Epithelial cell of proximal tubule (primary cell): ENCODE results near the gene PMIS2. TPM values are rescaled to one million over a fixed set of nuclear protein-coding genes. Genes with fewer than 3 reads are reported as not detected.

Experiments used
- DNase-seq: peaks from one replicate; pipeline ENCODE4 v3.0.0-alpha.2; 2011; ENCODE audit warnings: low read depth
- H3K4me3 ChIP-seq: 2 replicates; pipeline ENCODE4 v1.5.1; 2011; ENCODE audit warnings: low read depth, mild to moderate bottlenecking, low read length
- total RNA-seq: library from RNA; depleted of rRNA; stranded (reverse); fragments of >200 nt; gene quantifications from 2 replicates; pipeline ENCODE4 v1.2.3, GENCODE V29; 2015
- TF ChIP-seq, protein P1 (sequence below): conservative IDR thresholded peaks from 2 replicates; pipeline ENCODE4 v1.5.1; 2012; ENCODE audit warnings: low read depth, mild to moderate bottlenecking, low read length

The PMIS2 gene
- total RNA-seq, 1 donor from 2014 or later = not detected

DNA sequence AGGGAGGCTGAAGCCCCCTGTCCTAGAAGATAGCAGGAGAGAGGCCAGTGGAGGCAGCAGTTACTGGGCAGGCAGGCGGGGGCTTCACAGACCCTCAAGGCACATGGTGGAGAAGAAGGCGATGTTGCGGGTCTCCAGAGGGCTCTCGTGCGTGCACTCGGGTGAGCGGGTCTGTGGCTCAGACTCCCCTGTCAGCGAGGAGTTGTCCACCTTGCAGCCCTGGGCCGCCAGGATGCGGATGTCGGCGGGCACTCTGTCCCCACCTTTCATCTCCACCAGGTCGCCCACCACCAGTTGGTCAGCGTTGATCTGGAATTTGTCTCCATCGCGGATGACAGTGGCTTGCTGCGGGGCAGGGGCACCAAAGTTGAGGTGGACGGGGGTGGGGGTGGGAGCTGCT is 25.7 kb upstream of the PMIS2 start:
- TF ChIP-seq, protein P1, sequence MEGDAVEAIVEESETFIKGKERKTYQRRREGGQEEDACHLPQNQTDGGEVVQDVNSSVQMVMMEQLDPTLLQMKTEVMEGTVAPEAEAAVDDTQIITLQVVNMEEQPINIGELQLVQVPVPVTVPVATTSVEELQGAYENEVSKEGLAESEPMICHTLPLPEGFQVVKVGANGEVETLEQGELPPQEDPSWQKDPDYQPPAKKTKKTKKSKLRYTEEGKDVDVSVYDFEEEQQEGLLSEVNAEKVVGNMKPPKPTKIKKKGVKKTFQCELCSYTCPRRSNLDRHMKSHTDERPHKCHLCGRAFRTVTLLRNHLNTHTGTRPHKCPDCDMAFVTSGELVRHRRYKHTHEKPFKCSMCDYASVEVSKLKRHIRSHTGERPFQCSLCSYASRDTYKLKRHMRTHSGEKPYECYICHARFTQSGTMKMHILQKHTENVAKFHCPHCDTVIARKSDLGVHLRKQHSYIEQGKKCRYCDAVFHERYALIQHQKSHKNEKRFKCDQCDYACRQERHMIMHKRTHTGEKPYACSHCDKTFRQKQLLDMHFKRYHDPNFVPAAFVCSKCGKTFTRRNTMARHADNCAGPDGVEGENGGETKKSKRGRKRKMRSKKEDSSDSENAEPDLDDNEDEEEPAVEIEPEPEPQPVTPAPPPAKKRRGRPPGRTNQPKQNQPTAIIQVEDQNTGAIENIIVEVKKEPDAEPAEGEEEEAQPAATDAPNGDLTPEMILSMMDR = no peak
- no peak overlapping the region for H3K4me3 ChIP-seq
- no peak for DNase-seq

DNA sequence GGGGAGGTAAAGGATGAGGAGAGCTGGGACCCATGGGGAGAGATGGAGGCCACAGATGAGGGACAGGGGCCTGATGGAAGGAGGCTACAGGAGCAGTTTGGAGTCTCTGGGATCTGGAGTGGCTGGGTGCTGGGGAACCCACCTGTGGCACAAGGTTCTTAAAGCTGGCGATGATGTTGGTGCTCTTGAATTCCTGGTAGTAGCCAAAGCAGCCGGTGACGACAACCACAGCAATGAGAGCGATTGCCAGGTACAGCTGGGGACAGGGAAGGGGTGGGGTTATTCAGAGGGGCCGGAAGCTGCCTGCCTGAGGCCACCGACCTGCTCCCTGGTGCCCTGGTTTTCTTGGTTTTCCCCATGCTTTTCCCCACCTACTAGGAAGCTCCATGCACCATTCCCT is 25.3 kb upstream of the PMIS2 start:
- no peak overlapping the region for H3K4me3 ChIP-seq
- DNase-seq = no peak
- TF ChIP-seq, protein P1 = no peak

DNA sequence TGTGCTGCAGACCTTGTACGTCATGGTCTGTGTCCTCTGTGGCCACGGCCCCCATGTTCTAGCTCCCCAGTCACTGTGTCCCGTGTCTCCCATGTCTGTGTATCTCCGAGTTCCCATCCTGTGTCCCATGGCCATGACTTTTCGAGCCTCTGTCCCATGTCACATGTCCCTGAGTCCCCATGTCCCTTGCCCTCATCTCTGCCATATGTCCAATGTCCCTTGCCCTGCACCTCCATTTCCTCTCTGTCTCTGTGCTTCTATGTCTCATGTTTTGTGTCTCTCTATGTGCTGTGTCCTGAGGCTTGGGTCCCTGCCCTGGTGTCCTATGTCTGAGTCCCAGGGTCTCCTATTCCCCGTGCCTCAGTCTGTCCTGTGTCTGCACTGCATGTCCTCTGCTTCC is 24.5 kb upstream of the PMIS2 start:
- H3K4me3 ChIP-seq = no peak overlapping the region
- TF ChIP-seq, protein P1 = no peak
- no peak for DNase-seq

DNA sequence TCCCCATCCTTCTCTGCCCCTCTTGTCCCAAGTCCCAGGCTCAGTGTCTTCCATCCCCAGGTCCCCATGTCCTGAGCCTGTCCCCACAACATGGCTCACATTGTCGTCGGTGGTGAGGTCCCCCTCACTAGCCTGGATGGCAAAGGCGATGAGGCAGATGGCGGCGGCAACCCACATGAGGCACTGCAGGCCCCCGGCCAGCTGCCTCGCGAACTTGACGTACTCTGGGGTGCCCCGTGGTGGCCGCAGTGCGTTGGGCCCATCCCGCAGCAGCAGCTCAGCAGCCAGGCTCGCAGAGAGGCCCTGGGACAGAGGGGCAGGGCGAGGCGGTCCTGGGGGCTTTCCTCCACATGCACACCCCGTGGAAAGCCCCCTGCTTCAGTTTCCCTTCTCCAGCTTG is 23.6 kb upstream of the PMIS2 start:
- DNase-seq = no peak
- TF ChIP-seq, protein P1 = no peak
- no peak overlapping the region for H3K4me3 ChIP-seq

DNA sequence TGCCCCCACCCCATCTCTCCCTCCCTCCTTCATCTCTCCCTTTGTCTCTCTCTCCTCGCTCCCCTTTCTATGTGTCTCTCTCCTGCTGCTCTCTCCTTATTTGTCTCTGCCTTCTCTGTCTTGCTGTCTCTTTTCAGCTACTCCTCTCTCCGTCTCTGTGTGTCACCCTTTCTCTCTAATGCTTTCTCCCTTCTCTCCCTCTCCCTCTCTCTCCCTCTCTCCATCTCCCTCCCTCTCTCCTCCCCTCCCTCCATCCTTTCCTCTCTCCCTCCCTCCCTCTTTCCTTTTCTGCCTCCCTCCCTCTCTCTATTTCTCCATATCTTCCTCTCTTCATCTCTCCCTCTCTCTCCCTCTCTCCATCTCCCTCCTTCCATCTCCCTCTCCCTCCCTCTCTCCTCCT is 23.2 kb upstream of the PMIS2 start:
- TF ChIP-seq, protein P1 = no peak
- H3K4me3 ChIP-seq = no peak overlapping the region
- no peak for DNase-seq

DNA sequence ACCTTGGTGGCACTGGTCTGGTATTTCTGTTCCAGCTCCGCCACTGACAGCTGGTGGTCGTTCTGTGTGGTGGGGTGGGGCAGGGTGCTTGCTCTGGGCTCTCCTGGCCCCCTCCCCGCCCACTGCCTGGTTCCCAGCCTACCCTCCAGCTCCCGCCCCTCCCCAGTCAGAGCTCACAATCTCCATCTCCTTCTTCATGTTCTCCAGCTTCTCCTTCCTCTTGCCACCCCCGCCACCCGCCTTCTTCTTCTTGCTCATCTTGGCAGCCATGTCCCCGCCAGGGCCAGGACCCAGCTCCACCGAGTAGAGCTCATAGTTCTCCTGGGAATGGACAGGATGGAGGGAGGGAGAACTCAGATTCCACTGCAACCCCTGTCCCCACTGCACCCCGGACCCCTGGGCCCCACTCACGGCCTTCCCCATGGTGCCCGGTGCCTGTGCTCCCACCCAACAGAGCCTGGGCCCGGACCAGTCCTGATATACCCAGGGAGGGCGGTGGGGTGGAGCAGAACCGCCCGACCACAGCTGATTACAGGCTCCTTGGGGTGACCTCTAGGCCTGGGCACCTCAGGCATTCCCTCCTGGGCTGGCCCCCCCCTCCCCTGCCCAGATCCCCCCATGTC is 22.7 kb upstream of the PMIS2 start, which contains the start of gene ATP4A:
Gene ATP4A (minus strand): TSS at position 452 of the 623 bp plus-strand sequence. CDS start 29 bp downstream, at position 423.
- DNase-seq = no peak
- no peak within 1 kb of the TSS for H3K4me3 ChIP-seq
- TF ChIP-seq, protein P1 = no peak
